ENCODE measurements around the gene RBFOX2. TPM values are rescaled to one million over a fixed set of nuclear protein-coding genes. Genes with fewer than 3 reads are reported as not detected.

RBFOX2 gene
- polyA plus RNA-seq, 1 experiment = 222 TPM

DNA sequence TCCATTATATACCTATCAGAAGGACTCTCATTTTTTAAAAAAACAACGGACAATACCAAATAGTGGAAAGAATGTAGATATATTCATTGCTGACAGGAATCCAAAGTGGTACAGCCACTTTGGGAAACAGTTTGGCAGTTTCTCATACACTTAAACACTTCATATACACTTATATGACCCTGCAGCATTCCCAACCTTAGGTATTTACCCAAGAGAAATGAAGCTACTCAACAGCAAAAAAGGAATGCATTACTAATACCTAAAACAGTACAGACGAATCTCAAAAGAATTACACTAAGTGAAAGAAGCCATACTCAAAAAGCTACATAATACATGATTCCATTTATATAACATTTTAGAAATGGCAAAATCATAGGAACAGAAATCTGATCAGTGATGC lies 51.5 kb downstream of the RBFOX2 start:
- POLR2A ChIA-PET = interaction anchor here (0.5 kb wide), 1 partner anchor 23 kb away, joined by 5 read pairs; no protein-coding TSS in a partner anchor
- TF ChIP-seq, protein P1, sequence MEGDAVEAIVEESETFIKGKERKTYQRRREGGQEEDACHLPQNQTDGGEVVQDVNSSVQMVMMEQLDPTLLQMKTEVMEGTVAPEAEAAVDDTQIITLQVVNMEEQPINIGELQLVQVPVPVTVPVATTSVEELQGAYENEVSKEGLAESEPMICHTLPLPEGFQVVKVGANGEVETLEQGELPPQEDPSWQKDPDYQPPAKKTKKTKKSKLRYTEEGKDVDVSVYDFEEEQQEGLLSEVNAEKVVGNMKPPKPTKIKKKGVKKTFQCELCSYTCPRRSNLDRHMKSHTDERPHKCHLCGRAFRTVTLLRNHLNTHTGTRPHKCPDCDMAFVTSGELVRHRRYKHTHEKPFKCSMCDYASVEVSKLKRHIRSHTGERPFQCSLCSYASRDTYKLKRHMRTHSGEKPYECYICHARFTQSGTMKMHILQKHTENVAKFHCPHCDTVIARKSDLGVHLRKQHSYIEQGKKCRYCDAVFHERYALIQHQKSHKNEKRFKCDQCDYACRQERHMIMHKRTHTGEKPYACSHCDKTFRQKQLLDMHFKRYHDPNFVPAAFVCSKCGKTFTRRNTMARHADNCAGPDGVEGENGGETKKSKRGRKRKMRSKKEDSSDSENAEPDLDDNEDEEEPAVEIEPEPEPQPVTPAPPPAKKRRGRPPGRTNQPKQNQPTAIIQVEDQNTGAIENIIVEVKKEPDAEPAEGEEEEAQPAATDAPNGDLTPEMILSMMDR (IDR thresholded peaks at IDR 0.05; ENCODE audit: insufficient read depth, low read depth, low read length) = no peak
- Histone ChIP-seq H3K4me3 (ENCODE audit: low read depth, low read length) (no peak overlapping the region), H3K27me3 (ENCODE audit: control insufficient read depth, insufficient read depth, low read length) (no peaks in the 10 kb centered on the region), H3K36me3 (ENCODE audit: control insufficient read depth, insufficient read depth, low read length) (no peaks in the 10 kb centered on the region)
- no peak for DNase-seq (ENCODE audit: low read depth)
- CTCF ChIA-PET = interaction anchor here (3.1 kb wide), 1 partner anchor 89 kb away, joined by 11 read pairs; no protein-coding TSS in a partner anchor

DNA sequence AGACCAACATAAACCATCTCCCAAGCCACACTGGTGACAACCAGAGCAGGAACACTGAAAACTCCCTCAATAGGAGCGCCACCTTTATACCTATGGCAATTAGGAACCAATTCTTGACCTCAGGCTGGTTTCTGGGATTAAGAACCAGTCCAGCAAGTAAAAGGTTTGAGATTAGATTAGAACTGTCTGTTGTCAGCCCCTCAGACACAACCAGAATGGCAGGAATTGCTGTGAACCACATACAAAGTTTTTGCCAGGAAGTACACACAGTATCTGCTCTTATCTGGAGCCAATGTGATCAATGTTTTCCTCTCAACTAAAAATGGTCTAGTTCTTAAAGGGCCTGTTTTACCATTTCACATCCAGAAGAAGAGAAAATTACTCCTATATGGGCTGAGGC lies 55.2 kb downstream of the RBFOX2 start:
- no peaks in the 10 kb centered on the region for H3K27me3 ChIP-seq (ENCODE audit: control insufficient read depth, insufficient read depth, low read length)
- no peak overlapping the region for H3K4me3 ChIP-seq (ENCODE audit: low read depth, low read length)
- TF ChIP-seq, protein P1 (IDR thresholded peaks at IDR 0.05; ENCODE audit: insufficient read depth, low read depth, low read length) = no peak
- no peaks in the 10 kb centered on the region; the same call in 1 of the 2 replicates for H3K36me3 ChIP-seq (ENCODE audit: control insufficient read depth, insufficient read depth, low read length)
- ChIA-PET CTCF (interaction anchor here (1.0 kb wide), 1 partner anchor 21 kb away, joined by 3 read pairs; no protein-coding TSS in a partner anchor), POLR2A (no interaction called here)
- no peak for DNase-seq (ENCODE audit: low read depth)

DNA sequence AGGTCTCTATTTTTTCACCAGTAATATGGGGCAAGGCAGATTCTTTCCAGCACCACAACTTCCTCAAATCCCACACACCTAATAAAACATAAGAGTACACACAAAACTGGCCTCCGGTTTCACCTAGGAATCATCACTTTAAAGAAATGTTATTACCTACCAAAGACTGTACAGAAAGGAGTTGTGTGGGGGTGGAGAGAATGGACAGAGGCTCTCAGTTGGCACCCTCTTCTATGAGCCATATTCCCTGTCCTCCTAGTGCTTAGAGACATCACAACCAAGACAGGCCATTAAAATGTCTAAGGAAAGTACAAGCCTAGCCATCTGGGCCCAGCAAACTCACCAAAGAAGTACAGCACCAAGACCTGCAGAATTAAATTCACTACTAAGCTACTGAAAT lies 56.1 kb downstream of the RBFOX2 start:
- H3K36me3 ChIP-seq (ENCODE audit: control insufficient read depth, insufficient read depth, low read length) = no peaks in the 10 kb centered on the region; the same call in 1 of the 2 replicates
- no peaks in the 10 kb centered on the region for H3K27me3 ChIP-seq (ENCODE audit: control insufficient read depth, insufficient read depth, low read length)
- TF ChIP-seq, protein P1 (IDR thresholded peaks at IDR 0.05; ENCODE audit: insufficient read depth, low read depth, low read length) = no peak
- no peak for DNase-seq (ENCODE audit: low read depth)
- POLR2A ChIA-PET = interaction anchor here (0.7 kb wide), 1 partner anchor 538 kb away, joined by 4 read pairs; no protein-coding TSS in a partner anchor
- H3K4me3 ChIP-seq (ENCODE audit: low read depth, low read length) = no peak overlapping the region
- CTCF ChIA-PET = interaction anchor here (1.0 to 1.1 kb wide), 2 partner anchors 22 to 106 kb away, joined by 3 read pairs; no protein-coding TSS in a partner anchor

DNA sequence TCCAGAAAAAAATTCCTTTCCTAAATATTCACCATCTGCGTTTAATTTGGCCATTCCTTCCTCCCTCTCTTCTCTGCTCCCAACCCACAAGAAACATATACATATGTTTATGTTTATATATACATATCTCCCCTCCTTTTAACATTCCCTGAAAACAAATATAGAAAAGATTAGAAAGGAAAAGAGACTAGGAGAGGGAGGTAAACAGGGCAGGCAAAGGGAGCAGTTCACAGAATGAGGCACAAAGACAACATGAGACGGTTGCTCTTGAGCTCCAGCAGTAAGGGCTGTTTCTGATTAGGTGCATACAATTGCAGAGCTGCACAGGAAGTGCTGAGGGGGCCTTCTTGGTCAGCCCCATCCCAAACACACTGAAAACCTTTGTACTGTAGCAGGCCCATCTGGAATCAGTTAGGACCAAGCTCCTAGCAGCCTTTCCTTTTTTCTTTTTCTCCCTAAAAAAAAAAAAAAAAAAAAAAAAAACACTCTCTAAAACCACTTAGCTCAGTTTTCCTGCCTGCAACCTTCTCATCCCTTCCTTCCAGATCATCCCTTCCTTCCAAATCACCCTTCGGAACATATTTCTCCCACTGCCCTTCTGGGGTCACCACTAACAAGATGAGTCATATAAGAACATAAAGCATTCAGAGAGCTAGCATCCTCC lies 57.0 kb downstream of the RBFOX2 start:
- Histone ChIP-seq H3K27me3 (ENCODE audit: control insufficient read depth, insufficient read depth, low read length) (no peaks in the 10 kb centered on the region), H3K4me3 (ENCODE audit: low read depth, low read length) (peak overlapping the region; percentile 13; the same call in 1 of the 2 replicates), H3K36me3 (ENCODE audit: control insufficient read depth, insufficient read depth, low read length) (no peaks in the 10 kb centered on the region; the same call in 1 of the 2 replicates)
- TF ChIP-seq, protein P1 (IDR thresholded peaks at IDR 0.05; ENCODE audit: insufficient read depth, low read depth, low read length) = no peak
- ChIA-PET CTCF (interaction anchor here (0.9 to 5.2 kb wide), 4 partner anchors 8 to 107 kb away, joined by 3 to 33 read pairs (median 4); no protein-coding TSS in a partner anchor), POLR2A (interaction anchor here (0.6 to 0.7 kb wide), 5 partner anchors 10 to 370 kb away, joined by 6 to 15 read pairs (median 9); no protein-coding TSS in a partner anchor)
- peak; percentile 91 for DNase-seq (ENCODE audit: low read depth)
